Pancreas (tissue), 10 donors: ENCODE measurements around the gene KAZN. TPM values are rescaled to one million over a fixed set of nuclear protein-coding genes. Genes with fewer than 3 reads are reported as not detected.

Experiments used
- ATAC-seq, 4 donors: fragments of 200-7000 bp; cut with Tn5 transposase; one replicate each; pipeline versions ENCODE4 v1.8.0 to v1.9.1; 2020; ENCODE audit warnings: mild to moderate bottlenecking in 4 of 4, moderate library complexity in 4 of 4
- DNase-seq, 6 donors: peaks; one replicate each; pipeline ENCODE4 v3.0.0-alpha.2; 2020
- FAIRE-seq: peaks from 2 replicates; lab custom pipeline; 2012; peaks lifted over from hg19 to GRCh38; lab: Jason Lieb, UNC
- H3K27ac ChIP-seq, 4 donors: fragments of 200-600 bp; sonication (generic); 1 replicate in 3 of 4; 2 replicates in 1 of 4; pipeline versions ENCODE4 v1.5.0 to v1.8.0; 2020
- H3K27me3 ChIP-seq, 4 donors: fragments of 200-600 bp; one replicate each; pipeline ENCODE4 v1.8.0; 2021
- H3K36me3 ChIP-seq, 3 donors: fragments of 200-600 bp; sonication (generic) in 1 of 3; one replicate each; pipeline versions ENCODE4 v1.5.0 to v1.8.0; 2020 to 2021
- H3K4me1 ChIP-seq, 3 donors: fragments of 200-600 bp; one replicate each; pipeline ENCODE4 v1.8.0; 2021
- H3K4me3 ChIP-seq, 4 donors: fragments of 200-600 bp; sonication (generic) in 2 of 4; one replicate each; pipeline versions ENCODE4 v1.5.0 to v1.8.0; 2020 to 2021
- H3K9me3 ChIP-seq, 4 donors: fragments of 200-600 bp; one replicate each; pipeline ENCODE4 v1.8.0; 2021
- CTCF ChIP-seq, 4 donors: fragments of 200-600 bp; sonication (generic) in 3 of 4; IDR thresholded peaks; one replicate each; pipeline versions ENCODE4 v1.5.0 to v1.8.0; 2021; ENCODE audit warnings: antibody characterized with exemption in 4 of 4
- WGBS, 2 donors: extraction: QIAGEN DNeasy Blood & Tissue Kit; methylation state at CpG; one replicate each; pipeline ENCODE4 v1.1.7; 2013; 5-methylcytosine and 5-hydroxymethylcytosine counted together
- intact Hi-C, 3 donors: fragments of 100-400 bp; cut with DNase I; formaldehyde crosslinking; loops; one replicate each; pipeline versions ENCODE4 v1.11.1 to v1.14.2; 2022
- polyA plus RNA-seq, 2 donors: library from polyadenylated mRNA; stranded (reverse); fragments of 200-250 nt; gene quantifications; one replicate each; pipeline ENCODE4 v1.2.3, GENCODE V29; 2013
- total RNA-seq, 6 donors: library from RNA; stranded (reverse); fragmentation: NEBNext Ultra II Directional in 4 of 6; extraction: Animal tissue kit (Norgen Biotek cat#: 25700) in 4 of 6; gene quantifications; one replicate each; pipeline versions ENCODE4 v1.2.1 to v1.2.4, GENCODE V29; 2021 to 2023
- donor health status: healthy with polysubstance abuse.
- donor health status: DM: no; HTN: no; CAD: no; lungs with moderate emphysema.
- donor health status: DM: no; HTN: no; CAD: no.
- donor health status: control.
- donor health status: control.
- donor health status: Bipolar disorder and iron deficiency.
- donor health status: DM: yes; HTN: yes; CAD: no.
- donor health status: DM: no; HTN: no; CAD: no.
- donor health status: DM: no; HTN: no; CAD: no.
- donor health status: DM: yes; HTN: yes; CAD: no.

KAZN gene
- total and polyA plus RNA-seq, 8 donors, result 2.4 to 6.0 (median 4.1) TPM

- WGBS, 2 donors, result 87 to 96% methylated on average over 15 to 20 of the region's 20 CpGs
- Histone ChIP-seq H3K36me3 (no peaks in the 10 kb centered on the region), H3K4me3 (no peak overlapping the region), H3K27me3 (no peaks in the 10 kb centered on the region), H3K4me1 (no peaks in the 10 kb centered on the region), H3K27ac (no peak overlapping the region), H3K9me3 (no peaks in the 10 kb centered on the region)
- intact Hi-C loops, result loop anchor here in 1 of 3 donors (10.0 kb wide), 1 partner anchor 939 kb away; no protein-coding TSS in a partner anchor
- ATAC-seq (no peak), DNase-seq (no peak), FAIRE-seq (no peak)
- TF ChIP-seq CTCF (IDR thresholded peaks at IDR 0.05), result no peak
Observed at GRCh38 chr1:15043934-15044333, 445.4 kb downstream of the KAZN start.

GRCh38 chr1:15045123-15045522, 446.6 kb downstream of the KAZN start:
- no peaks in the 10 kb centered on the region for H3K4me1 ChIP-seq
- no peaks in the 10 kb centered on the region for H3K9me3 ChIP-seq
- H3K27me3 ChIP-seq, result no peaks in the 10 kb centered on the region
- FAIRE-seq (no peak), ATAC-seq (no peak), DNase-seq (no peak)
- no peak overlapping the region for H3K27ac ChIP-seq
- WGBS, 2 donors, result 87 to 89% methylated on average over 7 of the region's 7 CpGs
- intact Hi-C loops, result loop anchor here in 1 of 3 donors (10.0 kb wide), 1 partner anchor 940 kb away; no protein-coding TSS in a partner anchor
- no peaks in the 10 kb centered on the region for H3K36me3 ChIP-seq
- no peak overlapping the region for H3K4me3 ChIP-seq
- TF ChIP-seq CTCF (IDR thresholded peaks at IDR 0.05), result no peak

DNA sequence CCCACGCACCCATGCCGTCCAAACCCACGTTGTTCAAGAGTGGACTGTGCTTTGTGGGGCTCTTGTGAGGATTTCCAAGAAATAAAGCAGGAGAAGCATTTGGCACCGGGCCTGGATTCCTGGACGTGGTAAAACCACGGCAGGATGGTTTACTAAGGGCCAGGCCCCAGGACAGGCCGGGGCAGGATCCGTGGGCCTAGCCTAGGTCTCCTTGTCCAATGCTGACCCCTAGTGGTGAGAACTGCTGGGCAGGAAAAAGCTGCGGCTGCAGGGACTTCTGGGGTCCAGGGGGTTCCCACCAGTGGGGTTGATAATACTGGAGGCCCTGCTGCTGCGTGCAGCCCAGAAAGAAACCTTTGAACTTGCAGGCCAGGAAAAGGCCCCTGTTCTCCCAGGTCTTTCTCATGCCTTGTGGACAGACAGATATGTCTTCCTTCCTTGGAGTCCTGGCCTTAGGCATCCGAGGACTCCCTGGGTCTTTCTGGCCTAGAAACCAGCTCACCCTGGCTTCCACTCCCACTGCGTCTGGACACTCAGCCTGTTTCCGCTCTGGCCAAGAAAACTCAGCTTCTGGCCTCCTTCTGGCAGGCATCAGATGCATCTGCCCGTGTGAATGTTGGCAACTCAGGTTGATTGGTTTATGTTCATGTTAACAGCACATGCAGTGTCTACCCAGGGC, 448.1 kb downstream of the KAZN start:
- FAIRE-seq (no peak), ATAC-seq (peak; percentile 77 to 95 (median 88)), DNase-seq (peak; percentile 61 to 90 (median 79))
- 39 to 43% methylated on average over 14 of the region's 14 CpGs for WGBS, 2 donors
- Histone ChIP-seq H3K4me3 (no peak overlapping the region), H3K27ac (no peak overlapping the region), H3K27me3 (no peaks in the 10 kb centered on the region), H3K9me3 (no peaks in the 10 kb centered on the region), H3K36me3 (no peaks in the 10 kb centered on the region), H3K4me1 (no peaks in the 10 kb centered on the region)
- peak; percentile 83 to 91 (median 90) for TF ChIP-seq CTCF (IDR thresholded peaks at IDR 0.05)
- intact Hi-C loops, result loop anchor here in 1 of 3 donors (10.0 kb wide), 1 partner anchor 942 kb away; no protein-coding TSS in a partner anchor

DNA sequence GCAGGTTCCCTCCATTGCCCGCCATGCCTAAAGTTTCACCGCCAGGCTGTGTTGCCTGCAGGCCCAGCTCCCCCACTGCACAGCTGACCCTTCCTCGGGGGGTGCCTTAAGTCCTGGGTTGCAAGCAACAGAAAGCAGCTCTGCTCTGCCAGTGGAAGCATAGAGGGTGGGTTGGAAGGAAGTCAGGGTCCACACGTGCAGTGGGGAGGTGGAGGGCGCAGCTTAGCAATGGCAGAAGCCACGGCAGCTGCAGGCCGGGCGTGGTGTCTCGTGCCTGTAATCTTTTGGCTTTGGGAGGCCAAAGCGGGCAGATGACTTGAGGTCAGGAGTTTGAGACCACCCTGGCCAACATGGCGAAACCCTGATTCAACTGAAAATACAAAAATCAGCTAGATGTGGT, 448.8 kb downstream of the KAZN start:
- WGBS, 2 donors, result 88 to 93% methylated on average over 11 of the region's 11 CpGs
- TF ChIP-seq CTCF (IDR thresholded peaks at IDR 0.05), result no peak
- no peaks in the 10 kb centered on the region for H3K27me3 ChIP-seq
- FAIRE-seq (no peak), ATAC-seq (no peak), DNase-seq (no peak)
- no peak overlapping the region for H3K4me3 ChIP-seq
- no peaks in the 10 kb centered on the region for H3K4me1 ChIP-seq
- H3K27ac ChIP-seq, result no peak overlapping the region
- intact Hi-C loops, result loop anchor here in 1 of 3 donors (10.0 kb wide), 1 partner anchor 942 kb away; no protein-coding TSS in a partner anchor
- H3K36me3 ChIP-seq, result no peaks in the 10 kb centered on the region
- no peaks in the 10 kb centered on the region for H3K9me3 ChIP-seq

- Histone ChIP-seq H3K4me3 (no peak overlapping the region), H3K4me1 (no peaks in the 10 kb centered on the region), H3K27ac (no peak overlapping the region), H3K36me3 (no peaks in the 10 kb centered on the region), H3K27me3 (no peaks in the 10 kb centered on the region), H3K9me3 (no peaks in the 10 kb centered on the region)
- WGBS, 2 donors, result 81 to 88% methylated on average over 35 of the region's 35 CpGs
- no peak for FAIRE-seq
- no peak for ATAC-seq
- DNase-seq, result no peak
- intact Hi-C loops, result loop anchor here in 1 of 3 donors (10.0 kb wide), 1 partner anchor 944 kb away; no protein-coding TSS in a partner anchor
- TF ChIP-seq CTCF (IDR thresholded peaks at IDR 0.05), result no peak
Observed at GRCh38 chr1:15048437-15048980, 450.0 kb downstream of the KAZN start.
